ENCODE data around the gene ZNF318. TPM values are rescaled to one million over a fixed set of nuclear protein-coding genes. Genes with fewer than 3 reads are reported as not detected.

Gene ZNF318
- total and polyA plus RNA-seq, 2 donors (not counting 1 experiment from before 2014, with no cell fraction given): 79.7 to 91.8 TPM

- Histone ChIP-seq H3K4me3 (ENCODE audit: control extremely low read depth in 1 of 5, extremely low read depth in 1 of 5, insufficient read depth in 1 of 5, low read depth in 2 of 5, low read length in 4 of 5) (no peak overlapping the region), H3K27me3 (replicated peaks in 1 of 4; ENCODE audit: control extremely low read depth in 1 of 4, control insufficient read depth in 3 of 4, insufficient read depth in 4 of 4, low read length in 3 of 4) (peaks cover 0 to 11% (median 2%) of the 10 kb centered on the region in 4 experiments), H2AFZ (ENCODE audit: insufficient read depth, low read depth, low read length, poor library complexity, severe bottlenecking) (no peak overlapping the region), H3K79me2 (ENCODE audit: control insufficient read depth, insufficient read depth, low read length) (no peaks in the 10 kb centered on the region), H4K20me1 (ENCODE audit: control insufficient read depth, insufficient read depth, low read length, poor library complexity, severe bottlenecking) (no peaks in the 10 kb centered on the region), H3K4me1 (ENCODE audit: control insufficient read depth in 2 of 2, insufficient read depth in 2 of 2, low read length in 2 of 2) (no peaks in the 10 kb centered on the region), H3K9ac (ENCODE audit: low read length) (no peak overlapping the region), H3K36me3 (replicated peaks in 1 of 2; ENCODE audit: control extremely low read depth in 1 of 2, control insufficient read depth in 1 of 2, extremely low read depth in 1 of 2, insufficient read depth in 2 of 2, low read length in 1 of 2) (no peaks in the 10 kb centered on the region), H3K27ac (ENCODE audit: low read length in 2 of 2) (no peak overlapping the region), H3K4me2 (replicated peaks; ENCODE audit: low read depth, low read length, poor library complexity, severe bottlenecking) (no peak overlapping the region), H3K9me3 (ENCODE audit: control extremely low read depth in 1 of 3, control insufficient read depth in 2 of 3, insufficient read depth in 1 of 3, low read length in 2 of 3) (no peaks in the 10 kb centered on the region)
- H3K27me3 Mint-ChIP-seq: peaks cover 38% of the 10 kb centered on the region
- CTCF ChIA-PET: no interaction called here
- ATAC-seq (ENCODE audit: low read depth) (no peak), DNase-seq (no peak)
- H3K9me3 Mint-ChIP-seq (ENCODE audit: insufficient read depth): no peaks in the 10 kb centered on the region
- POLR2A ChIA-PET: no interaction called here
- no peak overlapping the region for H3K4me3 Mint-ChIP-seq
- TF ChIP-seq, protein P1, sequence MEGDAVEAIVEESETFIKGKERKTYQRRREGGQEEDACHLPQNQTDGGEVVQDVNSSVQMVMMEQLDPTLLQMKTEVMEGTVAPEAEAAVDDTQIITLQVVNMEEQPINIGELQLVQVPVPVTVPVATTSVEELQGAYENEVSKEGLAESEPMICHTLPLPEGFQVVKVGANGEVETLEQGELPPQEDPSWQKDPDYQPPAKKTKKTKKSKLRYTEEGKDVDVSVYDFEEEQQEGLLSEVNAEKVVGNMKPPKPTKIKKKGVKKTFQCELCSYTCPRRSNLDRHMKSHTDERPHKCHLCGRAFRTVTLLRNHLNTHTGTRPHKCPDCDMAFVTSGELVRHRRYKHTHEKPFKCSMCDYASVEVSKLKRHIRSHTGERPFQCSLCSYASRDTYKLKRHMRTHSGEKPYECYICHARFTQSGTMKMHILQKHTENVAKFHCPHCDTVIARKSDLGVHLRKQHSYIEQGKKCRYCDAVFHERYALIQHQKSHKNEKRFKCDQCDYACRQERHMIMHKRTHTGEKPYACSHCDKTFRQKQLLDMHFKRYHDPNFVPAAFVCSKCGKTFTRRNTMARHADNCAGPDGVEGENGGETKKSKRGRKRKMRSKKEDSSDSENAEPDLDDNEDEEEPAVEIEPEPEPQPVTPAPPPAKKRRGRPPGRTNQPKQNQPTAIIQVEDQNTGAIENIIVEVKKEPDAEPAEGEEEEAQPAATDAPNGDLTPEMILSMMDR (IDR thresholded peaks at IDR 0.05): no peak
- TF ChIP-seq EZH2 (IDR thresholded peaks at IDR 0.05; ENCODE audit: borderline replicate concordance, insufficient read depth, low read depth, low read length, poor library complexity, severe bottlenecking): no peak
- intact Hi-C loops (cut with micrococcal nuclease): no loop called here
- 48% methylated on average over 3 of the region's 3 CpGs for WGBS (ENCODE audit: insufficient coverage)
- H3K4me1 Mint-ChIP-seq: no peaks in the 10 kb centered on the region
- no peak overlapping the region for H3K27ac Mint-ChIP-seq
Observed at GRCh38 chr6:43405354-43405753, 35.9 kb upstream of the ZNF318 start.

- peaks cover 2% of the 10 kb centered on the region in 2 donors for H3K4me1 ChIP-seq (ENCODE audit: control insufficient read depth in 2 of 2, insufficient read depth in 2 of 2, low read length in 2 of 2)
- no peak overlapping the region for H3K4me3 ChIP-seq (ENCODE audit: control extremely low read depth in 1 of 5, extremely low read depth in 1 of 5, insufficient read depth in 1 of 5, low read depth in 2 of 5, low read length in 4 of 5)
- Mint-ChIP-seq H3K9me3 (ENCODE audit: insufficient read depth) (no peaks in the 10 kb centered on the region), H3K27ac (peak overlapping the region; percentile 23), H3K4me1 (peaks cover 3% of the 10 kb centered on the region), H3K27me3 (peaks cover 32% of the 10 kb centered on the region), H3K4me3 (no peak overlapping the region)
- WGBS (ENCODE audit: insufficient coverage): 100% methylated on average over 1 of the region's 1 CpG
- H4K20me1 ChIP-seq (ENCODE audit: control insufficient read depth, insufficient read depth, low read length, poor library complexity, severe bottlenecking): no peaks in the 10 kb centered on the region
- no peak for TF ChIP-seq EZH2 (IDR thresholded peaks at IDR 0.05; ENCODE audit: borderline replicate concordance, insufficient read depth, low read depth, low read length, poor library complexity, severe bottlenecking)
- TF ChIP-seq, protein P1 (IDR thresholded peaks at IDR 0.05): no peak
- ATAC-seq (ENCODE audit: low read depth) (no peak), DNase-seq (no peak)
- no peaks in the 10 kb centered on the region for H3K36me3 ChIP-seq (replicated peaks in 1 of 2; ENCODE audit: control extremely low read depth in 1 of 2, control insufficient read depth in 1 of 2, extremely low read depth in 1 of 2, insufficient read depth in 2 of 2, low read length in 1 of 2)
- no peaks in the 10 kb centered on the region for H3K9me3 ChIP-seq (ENCODE audit: control extremely low read depth in 1 of 3, control insufficient read depth in 2 of 3, insufficient read depth in 1 of 3, low read length in 2 of 3)
- no peak overlapping the region for H3K9ac ChIP-seq (ENCODE audit: low read length)
- intact Hi-C loops (cut with micrococcal nuclease): no loop called here
- ChIA-PET POLR2A (no interaction called here), CTCF (no interaction called here)
- no peak overlapping the region for H3K27ac ChIP-seq (ENCODE audit: low read length in 2 of 2)
- H3K4me2 ChIP-seq (replicated peaks; ENCODE audit: low read depth, low read length, poor library complexity, severe bottlenecking): no peak overlapping the region
- H3K79me2 ChIP-seq (ENCODE audit: control insufficient read depth, insufficient read depth, low read length): no peaks in the 10 kb centered on the region
- no peak overlapping the region for H2AFZ ChIP-seq (ENCODE audit: insufficient read depth, low read depth, low read length, poor library complexity, severe bottlenecking)
- peaks cover 0 to 5% (median 2%) of the 10 kb centered on the region in 4 experiments for H3K27me3 ChIP-seq (replicated peaks in 1 of 4; ENCODE audit: control extremely low read depth in 1 of 4, control insufficient read depth in 3 of 4, insufficient read depth in 4 of 4, low read length in 3 of 4)
Observed at GRCh38 chr6:43402820-43403219, 33.4 kb upstream of the ZNF318 start.

All from B cell (primary cell).